ENCODE data around the gene BSG.
"Not testable (repeated sequence)": the region's sequence is repeated elsewhere in the genome, so short reads cannot be mapped to it uniquely, and the experiment has no call there.

Gene BSG

GRCh38 chr19:572743-573518 lies 535 bp downstream of the BSG start:
- peak; percentile 51 for DNase-seq (ENCODE audit: low spot score)

DNA sequence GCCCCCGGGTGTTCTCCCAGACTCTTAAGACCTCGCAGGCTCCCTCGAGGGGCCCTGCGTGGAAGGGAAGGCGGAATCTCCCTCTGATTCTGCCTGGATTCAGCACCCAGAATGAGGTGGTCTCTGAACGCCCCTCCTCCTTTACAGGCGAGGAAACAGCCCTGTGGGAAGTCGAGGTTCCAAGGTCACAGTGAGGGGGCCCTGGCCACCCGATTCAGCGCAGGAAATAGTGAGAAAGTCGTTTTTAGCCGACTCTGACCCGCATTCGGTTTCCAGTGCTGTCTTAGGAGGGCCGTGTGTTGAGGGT lies 1.1 kb downstream of the BSG start:
- no peak for DNase-seq (ENCODE audit: low spot score)

DNA sequence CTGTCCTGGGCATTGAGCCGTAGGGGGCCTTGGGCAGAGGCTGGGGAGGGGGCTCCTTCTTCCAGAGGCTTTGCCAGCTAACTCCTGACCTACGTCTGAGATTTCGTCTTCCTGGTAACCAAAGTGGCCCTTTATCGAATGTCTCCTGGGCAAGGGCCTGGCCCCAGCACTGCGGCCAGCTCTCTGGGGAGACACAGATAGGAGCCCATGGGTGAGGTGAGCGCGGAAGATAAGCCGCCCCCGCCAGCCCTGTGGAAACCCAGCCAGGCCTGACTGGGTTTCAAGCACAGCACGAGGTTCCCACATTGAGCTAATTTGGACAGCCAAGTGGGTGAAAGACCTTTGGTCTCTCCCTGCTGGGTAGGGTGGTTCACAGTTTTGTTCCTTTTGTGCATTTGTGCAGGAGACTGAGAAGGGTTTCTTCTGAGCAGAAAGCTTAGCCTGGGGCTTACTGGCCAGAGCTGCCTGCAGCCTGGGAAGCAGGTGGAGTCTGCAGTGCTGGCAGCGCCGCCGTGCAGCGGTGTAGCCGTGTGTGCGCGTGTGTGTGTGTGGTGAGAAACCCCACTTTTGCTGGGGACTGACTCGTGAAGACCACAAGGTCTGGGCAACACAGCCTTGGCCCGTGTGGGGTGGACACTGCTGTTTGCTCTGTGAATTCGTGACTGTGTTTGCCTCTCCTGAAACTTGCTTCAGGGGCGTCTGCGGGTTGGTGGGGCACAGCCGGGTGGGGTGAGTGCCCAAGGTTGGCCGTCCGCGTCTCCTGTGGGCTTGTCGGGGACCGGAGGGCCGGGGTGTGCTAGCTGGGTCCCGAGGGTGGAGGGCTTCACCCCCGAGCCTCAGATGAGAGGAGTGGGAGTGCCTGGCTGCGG lies 2.5 kb downstream of the BSG start:
- no peak for DNase-seq (ENCODE audit: low spot score)

- no peak for DNase-seq (ENCODE audit: low spot score)
Observed at GRCh38 chr19:575527-576506, 3.4 kb downstream of the BSG start.

DNA sequence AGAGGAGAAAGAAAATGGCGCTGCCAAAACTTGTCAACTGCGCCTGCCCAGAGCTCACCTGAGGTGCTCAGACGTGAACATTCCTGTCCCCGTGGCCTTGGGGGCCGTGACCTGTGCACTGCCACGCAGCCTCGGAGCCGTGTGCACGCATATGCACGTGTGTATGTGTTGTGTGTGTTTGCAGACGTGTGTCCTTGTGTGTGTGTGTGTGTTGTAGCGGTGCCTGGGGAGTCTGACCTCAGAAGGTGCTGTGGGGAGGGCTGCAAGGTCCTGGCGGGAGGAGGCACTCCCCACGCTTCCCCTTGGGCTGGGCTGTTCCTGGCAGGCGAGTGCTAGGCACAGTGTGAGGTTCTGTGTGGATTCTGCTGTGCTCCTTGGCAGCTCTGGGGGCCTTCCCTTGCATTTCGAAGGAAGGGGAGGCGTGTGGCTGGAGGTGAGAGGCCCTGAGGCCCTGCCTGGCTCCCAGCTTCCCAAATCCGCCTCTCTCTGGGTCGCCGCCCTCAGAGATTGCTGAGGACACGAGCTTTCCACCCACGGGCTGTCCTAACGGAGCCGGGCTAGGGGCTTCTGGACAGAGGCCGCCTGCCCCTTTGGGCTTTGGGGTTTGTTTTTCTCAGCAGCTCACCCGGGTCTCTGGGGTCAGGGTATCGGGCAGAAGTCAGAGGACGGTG lies 4.5 kb downstream of the BSG start:
- no peak for DNase-seq (ENCODE audit: low spot score)

- DNase-seq (ENCODE audit: low spot score) = no peak
Observed at GRCh38 chr19:577439-578392, 5.3 kb downstream of the BSG start.

DNA sequence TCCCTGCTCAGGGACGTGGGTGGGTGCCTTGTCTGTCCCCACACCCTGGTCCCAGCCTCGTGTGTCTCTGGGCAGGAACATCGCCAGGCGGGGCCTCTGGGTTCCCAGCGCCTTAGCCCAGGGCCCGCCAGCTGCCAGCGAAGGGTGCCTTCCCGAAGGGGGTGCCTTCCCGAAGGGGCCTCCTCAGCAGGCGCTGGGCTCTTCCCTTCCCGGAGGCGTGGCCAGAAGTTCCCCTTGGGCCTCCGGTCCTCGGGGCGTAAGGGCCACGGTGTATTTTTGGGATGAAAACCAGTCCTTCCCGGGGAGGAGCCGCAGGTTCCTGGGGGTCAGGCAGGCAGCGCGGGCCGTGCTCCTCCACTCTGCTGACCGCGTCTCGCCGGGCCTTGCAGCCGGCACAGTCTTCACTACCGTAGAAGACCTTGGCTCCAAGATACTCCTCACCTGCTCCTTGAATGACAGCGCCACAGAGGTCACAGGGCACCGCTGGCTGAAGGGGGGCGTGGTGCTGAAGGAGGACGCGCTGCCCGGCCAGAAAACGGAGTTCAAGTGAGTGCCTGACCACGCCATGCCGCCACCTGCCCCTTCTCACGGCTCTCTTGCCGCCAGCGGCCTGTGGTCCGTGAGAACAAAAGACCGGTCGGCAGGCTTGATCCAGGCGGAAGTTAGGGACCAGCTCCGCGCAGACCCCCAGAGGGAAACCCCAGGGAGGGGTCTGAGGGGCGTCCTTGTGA lies 6.9 kb downstream of the BSG start:
- DNase-seq (ENCODE audit: low spot score) = no peak

GRCh38 chr19:579842-580155 lies 7.4 kb downstream of the BSG start:
- DNase-seq (ENCODE audit: low spot score) = no peak

DNA sequence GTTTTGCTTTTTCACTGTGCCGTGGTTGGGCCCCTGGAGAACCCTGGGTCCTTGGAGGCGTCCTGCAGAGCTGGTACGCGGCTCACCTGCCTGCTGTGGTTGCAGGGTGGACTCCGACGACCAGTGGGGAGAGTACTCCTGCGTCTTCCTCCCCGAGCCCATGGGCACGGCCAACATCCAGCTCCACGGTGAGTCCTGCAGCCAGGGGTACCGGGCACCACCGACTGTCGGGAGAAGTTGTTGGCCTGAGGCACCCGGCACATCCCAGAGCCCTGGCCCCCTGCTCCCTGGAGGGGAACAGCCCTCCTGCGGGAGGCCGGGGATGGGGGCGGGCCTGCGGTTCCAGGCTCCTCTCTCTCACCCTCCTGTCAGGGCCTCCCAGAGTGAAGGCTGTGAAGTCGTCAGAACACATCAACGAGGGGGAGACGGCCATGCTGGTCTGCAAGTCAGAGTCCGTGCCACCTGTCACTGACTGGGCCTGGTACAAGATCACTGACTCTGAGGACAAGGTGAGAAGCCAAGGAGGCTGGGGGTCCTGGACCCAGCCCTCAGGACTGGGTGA lies 8.0 kb downstream of the BSG start:
- no peak for DNase-seq (ENCODE audit: low spot score)

DNA sequence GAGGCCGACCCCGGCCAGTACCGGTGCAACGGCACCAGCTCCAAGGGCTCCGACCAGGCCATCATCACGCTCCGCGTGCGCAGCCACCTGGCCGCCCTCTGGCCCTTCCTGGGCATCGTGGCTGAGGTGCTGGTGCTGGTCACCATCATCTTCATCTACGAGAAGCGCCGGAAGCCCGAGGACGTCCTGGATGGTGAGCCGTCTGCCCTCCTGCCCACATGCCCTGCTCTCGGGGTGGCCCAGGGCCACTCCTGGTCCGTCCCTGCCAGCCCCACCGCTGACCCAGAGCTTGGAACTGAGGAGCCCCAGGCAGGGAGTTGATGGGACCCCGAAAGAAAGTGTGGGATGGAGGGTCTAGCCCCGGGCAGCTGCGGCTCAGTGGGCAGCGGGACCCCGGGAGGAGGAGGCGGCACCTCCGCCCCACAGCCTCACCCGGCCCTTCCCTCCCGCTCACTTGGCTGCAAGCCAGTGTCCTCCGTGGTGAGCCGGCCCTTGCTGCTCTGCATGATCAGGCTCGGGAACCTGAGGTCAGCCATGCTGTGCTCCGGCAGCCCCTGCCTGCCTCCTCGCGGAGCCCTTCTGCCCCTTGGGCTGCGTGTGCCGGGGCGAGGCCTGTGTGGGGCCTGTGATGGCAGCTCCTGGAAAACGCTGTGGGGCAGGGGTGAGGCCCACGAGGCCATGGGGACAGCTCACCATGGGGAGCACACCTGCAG lies 9.2 kb downstream of the BSG start:
- DNase-seq (ENCODE audit: low spot score) = no peak

DNA sequence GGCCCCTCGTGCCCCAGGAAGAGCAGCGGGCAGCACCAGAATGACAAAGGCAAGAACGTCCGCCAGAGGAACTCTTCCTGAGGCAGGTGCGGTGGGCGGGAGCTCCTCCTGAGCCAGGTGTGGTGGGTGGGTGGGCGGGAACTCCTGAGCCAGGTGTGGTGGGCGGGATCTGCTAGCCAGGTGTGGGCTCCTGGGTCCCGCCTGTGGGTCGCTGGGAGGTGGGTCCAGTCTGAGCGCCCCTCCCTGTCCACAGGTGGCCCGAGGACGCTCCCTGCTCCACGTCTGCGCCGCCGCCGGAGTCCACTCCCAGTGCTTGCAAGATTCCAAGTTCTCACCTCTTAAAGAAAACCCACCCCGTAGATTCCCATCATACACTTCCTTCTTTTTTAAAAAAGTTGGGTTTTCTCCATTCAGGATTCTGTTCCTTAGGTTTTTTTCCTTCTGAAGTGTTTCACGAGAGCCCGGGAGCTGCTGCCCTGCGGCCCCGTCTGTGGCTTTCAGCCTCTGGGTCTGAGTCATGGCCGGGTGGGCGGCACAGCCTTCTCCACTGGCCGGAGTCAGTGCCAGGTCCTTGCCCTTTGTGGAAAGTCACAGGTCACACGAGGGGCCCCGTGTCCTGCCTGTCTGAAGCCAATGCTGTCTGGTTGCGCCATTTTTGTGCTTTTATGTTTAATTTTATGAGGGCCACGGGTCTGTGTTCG lies 10.3 kb downstream of the BSG start:
- no peak for DNase-seq (ENCODE audit: low spot score)

GRCh38 chr19:583198-583967 lies 11.0 kb downstream of the BSG start:
- DNase-seq (ENCODE audit: low spot score) = no peak

DNA sequence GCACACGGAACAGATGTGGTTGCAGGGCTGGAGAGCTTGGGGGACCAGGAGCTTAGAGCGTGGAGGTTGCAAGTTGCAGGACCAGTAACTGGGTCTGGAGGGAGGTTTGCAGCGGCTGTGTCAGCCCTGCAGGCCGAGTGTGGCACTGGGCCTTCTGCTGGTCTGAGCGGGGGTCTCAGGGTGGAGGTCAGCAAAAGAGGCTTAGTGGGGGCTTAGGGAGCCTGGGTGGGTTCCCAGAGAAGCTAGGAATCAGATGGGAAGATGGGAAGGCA lies 11.5 kb downstream of the BSG start:
- no peak for DNase-seq (ENCODE audit: low spot score)

DNA sequence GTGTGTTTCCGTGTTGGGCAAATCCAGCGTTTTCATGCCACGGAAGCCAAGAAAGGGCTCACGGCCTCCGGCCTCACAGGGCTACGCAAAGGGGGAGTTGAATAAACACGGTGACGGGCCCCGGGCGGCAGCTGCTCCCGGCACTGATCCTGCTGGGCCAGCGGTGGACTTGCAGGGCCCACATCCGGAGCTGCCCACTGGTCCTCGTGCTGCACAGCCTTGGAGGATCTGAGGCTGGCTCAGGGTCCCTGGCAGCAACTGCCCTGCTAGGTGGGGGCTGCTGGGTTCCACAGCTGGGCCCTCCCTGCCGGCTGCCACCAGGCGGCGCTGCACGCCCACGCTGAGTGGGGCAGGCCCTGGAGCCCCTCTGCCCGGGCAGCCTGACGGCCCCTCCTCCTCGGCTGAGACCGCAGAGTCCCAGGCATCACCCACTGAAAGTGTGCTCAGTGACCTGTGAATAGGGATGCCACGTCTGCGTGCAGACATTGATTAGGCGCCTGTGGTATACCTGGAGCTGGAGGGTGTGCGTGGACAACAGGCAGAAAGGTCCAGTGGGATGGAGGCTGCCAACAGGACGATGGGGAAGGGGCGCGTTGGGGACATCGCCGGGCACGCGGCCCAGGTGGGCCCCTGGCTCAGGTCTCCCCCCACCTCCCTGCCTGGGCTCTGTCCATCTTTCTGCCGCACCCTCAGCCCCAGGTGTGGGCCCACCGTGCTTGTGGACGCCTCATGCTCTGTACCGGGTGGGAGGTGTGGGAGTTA lies 12.0 kb downstream of the BSG start:
- peak; percentile 74 for DNase-seq (ENCODE audit: low spot score)

GRCh38 chr19:585146-585545 lies 12.8 kb downstream of the BSG start:
- not testable (repeated sequence) for DNase-seq (ENCODE audit: low spot score)

- no peak for DNase-seq (ENCODE audit: low spot score)
Observed at GRCh38 chr19:585551-586110, 13.2 kb downstream of the BSG start.

All from NAMALWA (cell line).